CD4-positive, alpha-beta T cell treated with Interleukin-4 for 1 hour (primary cell): ENCODE measurements around the gene CFAP92.
A peak's percentile ranks its signal among the peaks of the same experiment; 100 is the strongest.
"Not testable (repeated sequence)": the region's sequence is repeated elsewhere in the genome, so short reads cannot be mapped to it uniquely, and the experiment has no call there.

ENCODE experiments used
- DNase-seq, 2 donors: peaks; one replicate each; pipeline ENCODE4 v3.0.0-alpha.2; 2020 to 2022

CFAP92 gene

DNA sequence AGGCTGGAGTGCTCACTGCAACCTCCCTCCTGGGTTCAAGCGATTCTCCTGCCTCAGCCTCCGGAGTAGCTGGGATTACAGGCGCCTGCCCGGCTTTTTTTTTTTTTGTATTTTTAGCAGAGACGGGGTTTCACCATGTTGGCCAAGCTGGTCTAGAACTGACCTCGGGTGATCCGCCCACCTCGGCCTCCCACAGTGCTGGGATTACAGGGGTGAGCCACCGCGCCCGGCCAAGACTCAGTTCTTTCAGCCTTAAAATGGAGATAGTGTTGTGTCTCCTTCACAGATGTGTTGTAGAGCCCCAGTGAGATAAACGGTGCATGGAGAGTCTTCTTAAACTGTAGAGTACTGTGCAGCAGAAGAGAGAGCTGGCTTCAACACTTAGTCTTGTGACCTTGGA lies 113.4 kb downstream of the CFAP92 start:
- not testable (repeated sequence) for DNase-seq

DNA sequence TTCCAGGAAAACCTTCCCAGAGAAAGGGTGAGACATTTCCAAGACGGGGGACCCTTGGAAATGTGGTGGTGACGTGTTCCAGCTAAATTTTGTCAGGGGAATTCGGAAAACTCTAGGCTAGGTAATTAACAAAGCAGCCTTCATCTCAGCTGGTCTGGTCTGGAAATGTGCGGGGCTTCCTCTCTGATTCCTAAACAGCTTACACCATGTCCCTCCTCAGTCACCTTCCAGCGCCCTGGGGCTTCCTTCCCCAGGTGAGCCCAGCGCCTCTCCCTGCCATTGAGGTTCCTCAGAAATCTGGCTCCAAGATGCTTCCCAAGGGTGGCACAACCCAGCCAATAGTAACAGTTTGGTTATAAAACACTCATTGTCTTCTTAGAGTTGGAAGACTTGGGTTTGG lies 113.9 kb downstream of the CFAP92 start:
- DNase-seq, result no peak

GRCh38 chr3:128879125-128879969 lies 114.5 kb downstream of the CFAP92 start, which contains the start of gene ACAD9:
Gene ACAD9 (plus strand): TSS chr3:128879620. CDS start chr3:128879692, 72 bp downstream.
- peak; percentile 97 to 98 for DNase-seq

- DNase-seq, result peak in 1 of 2 donors; percentile 45
These were observed 115.2 kb downstream of the CFAP92 start for GRCh38 chr3:128878556-128879124.

GRCh38 chr3:128878011-128878457 lies 115.8 kb downstream of the CFAP92 start:
- DNase-seq, result no peak

- peak; percentile 79 for DNase-seq
These were observed 118.2 kb downstream of the CFAP92 start for GRCh38 chr3:128875556-128876120.

GRCh38 chr3:128874481-128875180 lies 119.2 kb downstream of the CFAP92 start:
- no peak for DNase-seq

- no peak for DNase-seq
These were observed 120.4 kb downstream of the CFAP92 start for GRCh38 chr3:128873244-128874022.

DNA sequence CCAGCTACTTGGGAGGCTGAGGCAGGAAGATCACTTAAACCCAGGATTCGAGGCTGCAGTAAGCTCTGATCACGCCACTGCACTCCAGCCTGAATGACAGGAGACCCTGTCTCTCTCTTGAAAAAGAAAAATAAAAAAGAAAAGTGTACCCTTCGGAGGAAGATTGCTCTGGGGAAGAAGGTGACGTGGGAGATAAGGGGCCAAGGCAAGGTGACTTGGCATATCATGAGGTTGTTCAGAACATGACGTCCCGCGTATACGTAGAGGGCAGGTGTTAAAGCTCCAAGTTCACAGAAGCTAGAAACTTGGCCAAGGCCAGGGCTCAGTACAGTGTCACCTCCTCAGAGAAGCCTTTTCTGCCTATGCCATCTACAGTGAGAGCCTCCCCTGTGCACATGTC lies 121.1 kb downstream of the CFAP92 start:
- no peak for DNase-seq

- no peak for DNase-seq
These were observed 121.6 kb downstream of the CFAP92 start for GRCh38 chr3:128872282-128872681.

DNA sequence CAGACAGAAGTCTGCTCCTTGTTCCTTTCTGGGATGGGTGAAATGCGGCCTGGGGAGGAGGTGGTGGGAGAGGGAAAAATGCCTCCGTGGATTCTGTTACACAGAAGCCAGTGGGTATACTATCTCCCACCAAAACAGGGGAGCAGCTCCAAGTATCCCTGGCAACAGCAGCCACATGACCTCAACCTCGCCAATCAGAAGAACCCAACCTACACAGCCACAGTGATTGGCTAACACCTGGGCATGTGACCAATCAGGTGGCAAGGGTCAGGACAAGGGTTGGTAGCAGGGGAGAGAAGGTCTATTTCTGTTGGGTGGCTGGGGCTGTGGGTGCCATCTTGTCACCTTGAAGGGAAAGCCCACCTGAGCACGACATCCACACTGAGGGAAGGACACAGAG lies 123.5 kb downstream of the CFAP92 start:
- no peak for DNase-seq

GRCh38 chr3:128867200-128868125 lies 126.4 kb downstream of the CFAP92 start:
- no peak for DNase-seq

DNA sequence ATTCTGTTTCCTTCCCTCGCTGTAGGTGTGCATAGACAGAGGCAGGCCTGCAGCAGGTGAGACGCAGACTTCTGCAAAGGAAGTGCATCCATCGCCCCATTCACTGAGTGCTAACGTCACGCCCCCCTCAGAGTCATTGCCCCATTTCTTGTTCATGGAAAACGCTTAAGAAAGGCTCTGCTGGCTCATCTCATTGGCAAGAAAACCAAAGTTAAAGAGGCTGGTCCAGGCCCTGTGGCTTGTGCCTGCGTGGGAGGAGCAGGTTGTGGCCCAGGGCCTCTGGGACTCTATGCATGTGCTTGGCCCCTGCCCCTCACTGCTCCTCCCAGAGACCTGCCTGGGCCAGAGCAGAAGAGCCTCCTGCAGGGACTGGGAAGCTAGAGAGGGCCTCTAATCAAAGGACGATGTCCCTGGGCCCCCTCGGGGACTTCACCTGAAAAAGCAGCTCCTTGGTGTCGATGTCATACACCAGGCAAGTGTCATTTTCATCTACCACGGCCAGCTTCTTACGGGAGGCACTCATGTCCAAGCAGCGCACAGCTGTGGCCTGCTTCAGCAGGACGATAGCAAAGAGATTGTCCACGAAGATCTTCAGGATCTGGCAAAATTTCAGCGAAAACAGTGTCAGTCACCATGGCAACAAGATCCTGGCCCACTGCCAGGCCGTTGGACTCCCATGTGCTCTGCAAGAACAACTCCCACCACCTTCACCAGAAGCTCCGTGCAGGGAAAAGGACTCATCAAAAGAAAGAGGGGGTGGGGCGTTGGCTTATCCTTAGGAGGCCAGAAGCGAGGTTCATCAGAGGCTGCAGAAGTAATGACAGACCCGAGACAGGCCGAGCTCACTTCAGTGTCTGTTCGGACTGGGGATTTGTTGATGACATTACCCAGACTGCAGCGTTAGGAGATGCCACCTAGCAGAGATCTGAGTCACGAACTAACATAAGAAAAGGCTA lies 128.7 kb downstream of the CFAP92 start:
- not testable (repeated sequence) for DNase-seq

GRCh38 chr3:128864351-128864811 lies 129.5 kb downstream of the CFAP92 start:
- no peak for DNase-seq

DNA sequence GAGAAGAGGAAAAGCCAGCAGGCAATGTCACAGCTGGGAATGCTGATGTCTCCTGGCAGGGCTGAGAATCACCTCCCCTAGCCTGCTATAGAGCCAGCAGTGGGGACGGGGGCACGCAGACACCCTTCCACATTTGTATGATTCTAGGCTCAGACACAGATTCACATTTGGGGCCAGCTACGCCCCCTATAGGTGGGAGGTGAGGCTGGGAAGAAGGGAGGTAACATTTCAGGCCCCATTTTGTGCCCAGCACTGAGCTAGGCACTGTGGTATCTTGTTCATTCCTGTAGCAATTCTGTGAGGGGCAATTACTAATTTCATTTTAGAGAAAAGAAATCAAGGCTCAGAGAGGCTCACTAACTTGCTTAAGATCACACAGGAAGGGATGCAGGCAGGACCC lies 130.3 kb downstream of the CFAP92 start:
- no peak for DNase-seq

GRCh38 chr3:128861491-128861890 lies 132.4 kb downstream of the CFAP92 start:
- no peak for DNase-seq
